ENCODE measurements around the gene GHDC. TPM values are rescaled to one million over a fixed set of nuclear protein-coding genes. Genes with fewer than 3 reads are reported as not detected.

GHDC gene
- total RNA-seq, 6 experiments from 2014 or later, result 1.5 to 7.5 (median 6.4) TPM

DNA sequence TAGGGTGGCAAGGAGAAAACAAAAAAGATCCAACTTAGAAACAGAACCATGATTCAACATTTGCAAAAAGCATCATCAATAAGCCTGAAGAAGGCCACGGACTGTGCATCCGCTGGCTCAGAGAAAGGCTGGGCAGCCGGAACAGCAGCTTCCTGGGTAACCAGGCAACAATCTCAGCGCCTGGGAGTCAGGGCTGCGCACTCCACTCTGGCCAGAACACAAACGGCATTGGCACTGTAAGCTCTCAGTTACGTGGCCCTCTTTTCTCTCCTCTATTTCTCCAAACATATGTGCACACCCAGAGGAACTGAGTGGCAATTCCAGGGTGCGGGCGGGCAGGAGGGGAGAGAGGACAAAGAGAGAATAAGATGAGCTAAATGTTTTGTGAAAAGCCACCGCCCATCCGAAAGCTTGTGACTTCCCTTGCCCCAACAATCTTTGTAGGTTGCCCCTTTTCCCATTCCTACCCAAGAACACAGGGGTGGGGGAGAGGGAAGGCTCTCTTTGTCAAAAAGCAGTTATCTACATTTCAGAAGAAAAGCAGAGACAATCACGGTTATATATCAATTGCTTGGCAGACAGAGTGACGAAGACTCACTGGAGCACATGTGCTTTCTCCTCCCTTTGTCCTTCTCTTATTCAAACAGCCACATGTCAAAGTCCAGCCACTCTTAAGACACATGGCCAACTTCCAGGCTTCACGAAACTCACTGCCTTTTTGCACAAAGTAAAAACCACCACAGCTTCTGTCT is 6.6 kb upstream of the GHDC start:
- no peak for DNase-seq
- Mint-ChIP-seq H3K27me3 (ENCODE audit: insufficient read depth) (no peaks in the 10 kb centered on the region), H3K27ac (no peak overlapping the region), H3K36me3 (ENCODE audit: low read depth) (no peaks in the 10 kb centered on the region; the same call in 1 of the 2 replicates), H3K4me3 (no peak overlapping the region), H3K9me3 (no peaks in the 10 kb centered on the region), H3K4me1 (ENCODE audit: low read depth) (no peaks in the 10 kb centered on the region; the same call in 1 of the 2 replicates)
- TF ChIP-seq, protein P1, sequence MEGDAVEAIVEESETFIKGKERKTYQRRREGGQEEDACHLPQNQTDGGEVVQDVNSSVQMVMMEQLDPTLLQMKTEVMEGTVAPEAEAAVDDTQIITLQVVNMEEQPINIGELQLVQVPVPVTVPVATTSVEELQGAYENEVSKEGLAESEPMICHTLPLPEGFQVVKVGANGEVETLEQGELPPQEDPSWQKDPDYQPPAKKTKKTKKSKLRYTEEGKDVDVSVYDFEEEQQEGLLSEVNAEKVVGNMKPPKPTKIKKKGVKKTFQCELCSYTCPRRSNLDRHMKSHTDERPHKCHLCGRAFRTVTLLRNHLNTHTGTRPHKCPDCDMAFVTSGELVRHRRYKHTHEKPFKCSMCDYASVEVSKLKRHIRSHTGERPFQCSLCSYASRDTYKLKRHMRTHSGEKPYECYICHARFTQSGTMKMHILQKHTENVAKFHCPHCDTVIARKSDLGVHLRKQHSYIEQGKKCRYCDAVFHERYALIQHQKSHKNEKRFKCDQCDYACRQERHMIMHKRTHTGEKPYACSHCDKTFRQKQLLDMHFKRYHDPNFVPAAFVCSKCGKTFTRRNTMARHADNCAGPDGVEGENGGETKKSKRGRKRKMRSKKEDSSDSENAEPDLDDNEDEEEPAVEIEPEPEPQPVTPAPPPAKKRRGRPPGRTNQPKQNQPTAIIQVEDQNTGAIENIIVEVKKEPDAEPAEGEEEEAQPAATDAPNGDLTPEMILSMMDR (IDR thresholded peaks at IDR 0.05), result no peak

DNA sequence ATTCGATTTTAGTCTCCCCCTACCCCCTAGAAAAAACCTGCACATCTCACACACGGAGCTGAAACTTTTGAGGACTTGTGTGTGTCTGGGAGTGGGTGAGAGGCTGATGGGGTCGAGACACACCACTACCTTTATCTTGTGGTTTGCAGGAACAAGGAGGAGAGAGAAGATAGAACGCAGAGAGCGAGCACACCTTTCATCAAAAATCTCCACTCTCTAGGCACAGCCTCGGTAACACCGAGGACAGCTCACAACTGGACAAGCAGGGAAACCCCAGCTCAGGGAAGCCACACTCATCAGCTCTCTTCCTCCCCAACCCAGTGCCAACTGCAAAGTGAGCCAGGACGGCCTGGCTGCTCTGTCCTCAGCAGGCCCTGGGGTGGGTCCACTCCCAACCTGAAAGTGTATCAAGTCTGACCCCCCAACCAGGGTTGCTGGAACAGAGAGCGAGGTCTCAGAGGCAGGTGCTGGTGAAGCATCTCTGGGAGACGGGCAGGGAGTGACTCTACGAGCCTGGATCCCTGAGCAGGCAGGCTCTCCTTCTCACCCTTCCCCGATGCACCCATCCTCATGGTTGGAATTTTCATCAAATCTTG is 5.2 kb upstream of the GHDC start:
- DNase-seq, result no peak
- no peaks in the 10 kb centered on the region for H3K9me3 Mint-ChIP-seq
- H3K36me3 Mint-ChIP-seq (ENCODE audit: low read depth), result no peaks in the 10 kb centered on the region; the same call in 1 of the 2 replicates
- no peaks in the 10 kb centered on the region for H3K27me3 Mint-ChIP-seq (ENCODE audit: insufficient read depth)
- no peak overlapping the region for H3K27ac Mint-ChIP-seq
- TF ChIP-seq, protein P1 (IDR thresholded peaks at IDR 0.05), result no peak
- H3K4me1 Mint-ChIP-seq (ENCODE audit: low read depth), result peaks cover 2% of the 10 kb centered on the region; the same call in 1 of the 2 replicates
- no peak overlapping the region for H3K4me3 Mint-ChIP-seq

DNA sequence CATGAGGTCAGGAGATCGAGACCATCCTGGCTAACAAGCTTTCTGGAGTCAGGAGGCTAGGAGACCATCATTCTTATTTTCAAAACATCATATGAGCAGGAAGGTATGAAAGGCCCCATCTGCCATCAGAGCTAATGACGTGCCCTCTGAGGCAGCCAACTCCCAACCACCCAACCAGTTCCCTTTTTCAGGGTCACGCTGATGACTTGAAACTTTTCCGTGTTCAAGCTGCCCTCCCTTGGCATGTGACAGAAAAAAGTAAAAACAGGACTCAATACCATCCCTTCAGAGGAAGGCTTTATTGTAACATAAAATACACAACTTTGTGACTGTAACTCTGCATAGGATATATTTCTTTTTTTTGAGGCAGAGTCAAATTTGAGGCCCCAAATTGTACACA is 4.6 kb upstream of the GHDC start:
- no peaks in the 10 kb centered on the region; the same call in 1 of the 2 replicates for H3K36me3 Mint-ChIP-seq (ENCODE audit: low read depth)
- no peak overlapping the region for H3K27ac Mint-ChIP-seq
- H3K4me1 Mint-ChIP-seq (ENCODE audit: low read depth), result peaks cover 6% of the 10 kb centered on the region; the same call in 1 of the 2 replicates
- TF ChIP-seq, protein P1 (IDR thresholded peaks at IDR 0.05), result no peak
- no peak for DNase-seq
- H3K27me3 Mint-ChIP-seq (ENCODE audit: insufficient read depth), result no peaks in the 10 kb centered on the region
- H3K9me3 Mint-ChIP-seq, result no peaks in the 10 kb centered on the region
- no peak overlapping the region for H3K4me3 Mint-ChIP-seq

DNA sequence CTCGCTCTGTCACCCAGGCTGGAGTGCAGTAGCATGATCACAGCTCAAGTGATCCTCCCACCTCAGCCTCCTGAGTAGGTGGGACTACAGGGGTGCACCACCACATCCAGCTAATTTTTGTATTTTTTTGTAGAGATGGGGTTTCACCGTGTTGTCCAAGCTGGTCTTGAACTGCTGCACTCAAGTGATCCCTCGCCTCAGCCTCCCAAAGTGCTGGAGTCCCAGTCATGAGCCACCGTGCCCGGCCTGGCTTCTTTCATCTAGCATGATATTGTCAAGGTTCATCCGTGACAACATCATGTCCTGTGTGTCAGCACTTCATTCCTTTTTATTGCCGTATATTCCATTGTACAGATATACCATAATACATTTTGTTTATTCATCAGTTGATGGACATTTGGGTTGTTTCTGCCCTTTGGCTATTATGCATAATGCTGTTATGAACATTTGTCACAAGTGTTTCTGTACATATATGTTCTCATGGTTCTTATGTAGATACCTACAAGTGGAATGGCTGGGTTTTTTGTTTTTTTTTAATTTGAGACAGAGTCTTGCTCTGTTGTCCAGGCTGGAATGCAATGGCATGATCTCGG is 3.4 kb upstream of the GHDC start:
- Mint-ChIP-seq H3K27ac (no peak overlapping the region), H3K4me3 (no peak overlapping the region), H3K9me3 (no peaks in the 10 kb centered on the region), H3K36me3 (ENCODE audit: low read depth) (no peaks in the 10 kb centered on the region; the same call in 1 of the 2 replicates), H3K27me3 (ENCODE audit: insufficient read depth) (no peaks in the 10 kb centered on the region), H3K4me1 (ENCODE audit: low read depth) (peaks cover 6% of the 10 kb centered on the region; the same call in 1 of the 2 replicates)
- DNase-seq, result no peak
- TF ChIP-seq, protein P1 (IDR thresholded peaks at IDR 0.05), result no peak

DNA sequence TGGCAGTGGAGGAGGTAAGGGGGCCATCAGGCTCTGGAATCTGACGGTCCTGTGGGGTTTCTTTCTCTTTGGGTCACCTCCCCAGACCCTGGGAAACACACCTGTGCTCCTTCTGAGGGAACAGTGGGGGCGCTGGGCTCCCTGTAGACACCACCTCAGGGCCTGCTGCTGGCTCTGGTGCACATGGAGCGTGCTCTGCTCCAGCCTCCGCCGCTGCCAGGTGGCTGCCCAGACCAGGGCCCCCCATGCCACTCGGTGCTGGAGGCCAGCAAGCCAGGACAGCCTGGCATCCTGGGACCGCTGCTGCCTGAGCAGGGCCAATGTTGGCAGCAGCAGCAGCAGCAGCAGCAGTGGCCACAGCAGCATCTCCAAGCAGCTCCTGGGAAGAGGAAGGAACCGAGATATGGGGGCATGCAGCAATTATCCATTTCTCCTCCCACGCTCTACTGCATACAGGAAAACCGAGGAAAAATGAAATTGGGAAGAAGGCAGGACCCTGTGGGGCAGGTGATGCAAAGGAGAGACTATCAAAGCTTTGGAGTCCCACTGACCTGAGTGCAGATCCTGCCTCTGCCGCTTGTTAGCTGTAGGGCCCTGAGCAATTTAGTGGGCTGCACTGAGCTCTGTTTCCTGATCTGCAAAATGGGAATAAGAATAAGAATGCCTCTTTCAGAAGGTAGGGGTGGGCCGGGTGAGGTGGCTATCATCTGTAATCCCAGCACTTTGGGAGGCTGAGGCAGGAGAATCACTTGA is 902 bp downstream of the GHDC start:
- peaks cover 6% of the 10 kb centered on the region; the same call in 1 of the 2 replicates for H3K4me1 Mint-ChIP-seq (ENCODE audit: low read depth)
- peak overlapping the region; percentile 80; the same call in 1 of the 2 replicates for H3K27ac Mint-ChIP-seq
- no peaks in the 10 kb centered on the region for H3K36me3 Mint-ChIP-seq (ENCODE audit: low read depth)
- TF ChIP-seq, protein P1 (IDR thresholded peaks at IDR 0.05), result no peak
- peaks cover 3% of the 10 kb centered on the region; the same call in 1 of the 2 replicates for H3K27me3 Mint-ChIP-seq (ENCODE audit: insufficient read depth)
- H3K4me3 Mint-ChIP-seq, result peak overlapping the region; percentile 84
- DNase-seq, result no peak
- H3K9me3 Mint-ChIP-seq, result no peaks in the 10 kb centered on the region

All from HFFc6 (cell line).